HepG2 (cell line): ENCODE measurements around the gene BRSK2. TPM values are rescaled to one million over a fixed set of nuclear protein-coding genes. Genes with fewer than 3 reads are reported as not detected.

ENCODE experiments used
- ATAC-seq: fragments of 200-7000 bp; cut with Tn5 transposase; 3 replicates; pipeline ENCODE4 v1.9.1; 2020; ENCODE audit warnings: mild to moderate bottlenecking, moderate library complexity
- BruUV-seq: library from RNA; stranded (reverse); fragments of 400-500 nt; replicated peaks from 2 replicates; lab custom pipeline; 2021; lab: Mats Ljungman, UMichigan
- CTCF ChIA-PET: fragments of 300-600 bp; formaldehyde crosslinking; extraction: SDS; loops from one replicate; lab custom pipeline; 2021; ENCODE audit warnings: low total read pairs, inconsistent platforms, low intra/inter-chr PET ratio; lab: Yijun Ruan, JAX
- POLR2A ChIA-PET: fragments of 350-600 bp; sonication (Branson Sonifier 250); formaldehyde crosslinking; loops from one replicate; lab custom pipeline; 2020; ENCODE audit warnings: antibody characterized with exemption, inconsistent platforms; lab: Yijun Ruan, JAX
- DNase-seq: peaks from one replicate; pipeline ENCODE4 v3.0.0-alpha.2; 2015; ENCODE audit warnings: low spot score
- FAIRE-seq: peaks from 3 replicates; lab custom pipeline; 2011; peaks lifted over from hg19 to GRCh38; lab: Jason Lieb, UNC
- H2AFZ ChIP-seq: one replicate; pipeline ENCODE4 v1.6.1; 2011; ENCODE audit warnings: low read length, inconsistent platforms
- H3K27ac ChIP-seq: fragments of 300-600 bp; 3 replicates; pipeline ENCODE4 v1.8.0; 2011; ENCODE audit warnings: mixed run types, mild to moderate bottlenecking, mixed read lengths, low read length, inconsistent platforms; ENCODE audit not compliant: insufficient read depth; ENCODE audit errors: extremely low read length
- H3K27me3 ChIP-seq, 2 experiments: fragments of 200-600 bp in 1 of 2; 2 replicates in 1 of 2; 3 replicates in 1 of 2; pipeline versions ENCODE4 v1.6.0 to v1.8.0; 2011; ENCODE audit warnings: low read length in 2 of 2, mild to moderate bottlenecking in 2 of 2, moderate library complexity in 2 of 2, inconsistent platforms in 1 of 2; ENCODE audit not compliant: insufficient read depth in 2 of 2, control insufficient read depth in 1 of 2
- H3K36me3 ChIP-seq, 2 experiments: fragments of 200-600 bp in 1 of 2; replicated peaks in 1 of 2; 2 replicates in 1 of 2; 3 replicates in 1 of 2; pipeline versions ENCODE4 v1.5.1 to v1.8.0; 2011; ENCODE audit warnings: low read length in 2 of 2, inconsistent platforms in 1 of 2; ENCODE audit not compliant: insufficient read depth in 2 of 2, control insufficient read depth in 1 of 2
- H3K4me1 ChIP-seq: 2 replicates; pipeline ENCODE4 v1.5.1; 2012; ENCODE audit warnings: low read length, inconsistent platforms; ENCODE audit not compliant: insufficient read depth
- H3K4me2 ChIP-seq: 2 replicates; pipeline ENCODE4 v1.6.0; 2011; ENCODE audit warnings: low read depth, low read length, inconsistent platforms
- H3K4me3 ChIP-seq, 3 experiments: fragments of 200-600 bp in 1 of 3; sonication (generic), shearing (Covaris generic) in 1 of 3; replicated peaks in 1 of 3; 2 replicates each; pipeline ENCODE4 v1.5.1; 2011 to 2016; ENCODE audit warnings: low read length in 3 of 3, inconsistent platforms in 2 of 3, low read depth in 2 of 3, mild to moderate bottlenecking in 2 of 3, control low read depth in 1 of 3, mixed read lengths in 1 of 3; ENCODE audit not compliant: insufficient read depth in 1 of 3
- H3K79me2 ChIP-seq: one replicate; pipeline ENCODE4 v1.6.1; 2011; ENCODE audit warnings: low read length, inconsistent platforms; ENCODE audit not compliant: insufficient read depth
- H3K9ac ChIP-seq: 2 replicates; pipeline ENCODE4 v1.6.0; 2011; ENCODE audit warnings: mild to moderate bottlenecking, low read depth, low read length, inconsistent platforms; ENCODE audit not compliant: insufficient read depth
- H3K9me3 ChIP-seq: 2 replicates; pipeline ENCODE4 v1.5.1; 2012; ENCODE audit warnings: mild to moderate bottlenecking, low read length
- H4K20me1 ChIP-seq: 2 replicates; pipeline ENCODE4 v1.6.0; 2011; ENCODE audit warnings: inconsistent platforms, mild to moderate bottlenecking, low read length, moderate library complexity; ENCODE audit not compliant: insufficient read depth
- CENPT ChIP-seq: sonication (generic); formaldehyde crosslinking; IDR thresholded peaks from 2 replicates; pipeline ENCODE4 v1.8.0; 2022; ENCODE audit warnings: low read depth, mild to moderate bottlenecking, moderate library complexity, missing genetic modification reagents
- EED ChIP-seq: sonication (generic); formaldehyde crosslinking; IDR thresholded peaks from 2 replicates; pipeline ENCODE4 v1.5.0; 2020; ENCODE audit warnings: mild to moderate bottlenecking, missing genetic modification reagents
- LCORL ChIP-seq, 2 experiments: fragments of 450-650 bp in 1 of 2; sonication (generic) in 1 of 2; formaldehyde crosslinking in 1 of 2; IDR thresholded peaks; 2 replicates each; pipeline versions ENCODE4 v1.5.0 to v1.6.1; 2017 to 2020; ENCODE audit warnings: antibody characterized with exemption in 1 of 2, missing genetic modification reagents in 1 of 2
- MAFG ChIP-seq: sonication (generic); formaldehyde crosslinking; IDR thresholded peaks from 2 replicates; pipeline ENCODE4 v1.5.1; 2020; ENCODE audit warnings: mild to moderate bottlenecking, missing genetic modification reagents
- MATR3 ChIP-seq: sonication (generic); formaldehyde crosslinking; IDR thresholded peaks from 2 replicates; pipeline ENCODE4 v1.4.0; 2020; ENCODE audit warnings: missing genetic modification reagents
- MED8 ChIP-seq: sonication (generic); formaldehyde crosslinking; IDR thresholded peaks from 2 replicates; pipeline ENCODE4 v1.8.1; 2023; ENCODE audit warnings: mild to moderate bottlenecking, missing genetic modification reagents; ENCODE audit not compliant: insufficient replicate concordance
- MEF2D ChIP-seq: sonication (generic); formaldehyde crosslinking; IDR thresholded peaks from 2 replicates; pipeline ENCODE4 v1.5.1; 2020; ENCODE audit warnings: mild to moderate bottlenecking, missing genetic modification reagents
- NBN ChIP-seq: fragments of 450-650 bp; conservative IDR thresholded peaks from 2 replicates; pipeline ENCODE4 v1.6.1; 2017
- NR1H2 ChIP-seq: sonication (generic); formaldehyde crosslinking; IDR thresholded peaks from 2 replicates; pipeline ENCODE4 v1.8.1; 2022; ENCODE audit warnings: low read depth, missing genetic modification reagents, borderline replicate concordance
- REPIN1 ChIP-seq: sonication (generic); formaldehyde crosslinking; IDR thresholded peaks from 2 replicates; pipeline ENCODE4 v1.8.0; 2022; ENCODE audit warnings: missing genetic modification reagents, low read depth, mild to moderate bottlenecking, borderline replicate concordance
- TRIM22 ChIP-seq: fragments of 450-650 bp; IDR thresholded peaks from 2 replicates; pipeline ENCODE4 v1.6.1; 2017
- ZBED4 ChIP-seq: sonication (generic); formaldehyde crosslinking; IDR thresholded peaks from 2 replicates; pipeline ENCODE4 v1.4.0; 2020; ENCODE audit warnings: missing genetic modification reagents, borderline replicate concordance
- ZFP36L1 ChIP-seq: sonication (generic); formaldehyde crosslinking; IDR thresholded peaks from 2 replicates; pipeline ENCODE4 v1.8.0; 2022; ENCODE audit warnings: mild to moderate bottlenecking, missing genetic modification reagents, moderate library complexity
- ZNF121 ChIP-seq: sonication (generic); formaldehyde crosslinking; IDR thresholded peaks from 2 replicates; pipeline ENCODE4 v1.5.0; 2020; ENCODE audit warnings: mild to moderate bottlenecking, missing genetic modification reagents
- ZNF280B ChIP-seq: sonication (generic); formaldehyde crosslinking; IDR thresholded peaks from 2 replicates; pipeline ENCODE4 v1.5.0; 2020; ENCODE audit warnings: missing genetic modification reagents, mild to moderate bottlenecking, borderline replicate concordance
- ZNF549 ChIP-seq: sonication (generic); formaldehyde crosslinking; IDR thresholded peaks from 2 replicates; pipeline ENCODE4 v1.5.0; 2020; ENCODE audit warnings: missing genetic modification reagents
- ZNF713 ChIP-seq: sonication (generic); formaldehyde crosslinking; IDR thresholded peaks from 2 replicates; pipeline ENCODE4 v1.4.0; 2020; ENCODE audit warnings: mild to moderate bottlenecking, missing genetic modification reagents
- WGBS: methylation state at CpG from one replicate; pipeline ENCODE4 v1.1.6; 2017; ENCODE audit warnings: low lambda C conversion rate; 5-methylcytosine and 5-hydroxymethylcytosine counted together
- in situ Hi-C: cut with HindIII; loops from 2 replicates; pipeline ENCODE4 v1.10.0; 2017; ENCODE audit warnings: low pct_unique_long_range_greater_than_20kb; ENCODE audit not compliant: extremely low pct_ligation_motif_present
- intact Hi-C: fragments of 100-400 bp; cut with micrococcal nuclease; formaldehyde crosslinking; loops from one replicate; pipeline ENCODE4 v1.10.0; 2022; ENCODE audit not compliant: unreplicated experiment
- polyA plus RNA-seq, 8 experiments: library from polyadenylated mRNA; depleted of rRNA in 3 of 8; stranded (reverse) in 7 of 8; unstranded in 1 of 8; fragments of >200 nt; fragmentation: Illumina TruSeq in 4 of 8; extraction: Trizol in 4 of 8; gene quantifications; 2 replicates each; pipeline versions ENCODE4 v1.2.1 to v1.2.3, GENCODE V29; 2011 to 2016; ENCODE audit warnings: low read depth in 4 of 8, missing spikeins in 1 of 8, mixed read lengths in 1 of 8; ENCODE audit not compliant: insufficient read depth in 1 of 8
- total RNA-seq, 5 experiments: library from RNA; depleted of rRNA; stranded (reverse); fragments of >200 nt; fragmentation: Illumina TruSeq; extraction: Trizol; gene quantifications; 2 replicates each; pipeline ENCODE4 v1.2.3, GENCODE V29; 2016; ENCODE audit warnings: low read depth in 1 of 5

The BRSK2 gene
- total and polyA plus RNA-seq, 2 of the 13 experiments (the other 11 are each of a cell fraction or from before 2014, with no cell fraction given), result 0.74 to 1.1 TPM

GRCh38 chr11:1484695-1485503 lies 95.2 kb downstream of the BRSK2 start (continued):
- TF ChIP-seq LCORL (IDR thresholded peaks at IDR 0.05) (no peak), LCORL (CRISPR knock-in tag; IDR thresholded peaks at IDR 0.05) (no peak), MEF2D (no peak), ZNF121 (CRISPR knock-in tag) (no peak), EED (no peak)

GRCh38 chr11:1485504-1485885 lies 95.8 kb downstream of the BRSK2 start:
- intact Hi-C loops, result no loop called here
- WGBS, result 92% methylated on average over 15 of the region's 17 CpGs
- Histone ChIP-seq H3K4me2 (no peak overlapping the region), H3K9ac (no peak overlapping the region), H4K20me1 (peaks cover 11% of the 10 kb centered on the region; the same call in 1 of the 2 replicates), H3K27ac (no peak overlapping the region), H3K27me3 (no peaks in the 10 kb centered on the region), H2AFZ (no peak overlapping the region), H3K4me1 (no peaks in the 10 kb centered on the region), H3K79me2 (no peaks in the 10 kb centered on the region), H3K9me3 (no peaks in the 10 kb centered on the region), H3K36me3 (peaks cover 0 to 1% of the 10 kb centered on the region in 2 experiments; a peak in 2 of 5 replicates), H3K4me3 (no peak overlapping the region)
- ChIA-PET CTCF (no interaction called here), POLR2A (no interaction called here)
- in situ Hi-C loops, result no loop called here
- ATAC-seq (no peak), DNase-seq (no peak), FAIRE-seq (no peak)
- no TSS peak for BruUV-seq
- TF ChIP-seq ZFP36L1 (CRISPR knock-in tag) (no peak), MAFG (CRISPR knock-in tag) (no peak), NR1H2 (CRISPR knock-in tag) (no peak), CENPT (CRISPR knock-in tag) (no peak), NBN (no peak), ZNF713 (CRISPR knock-in tag) (no peak), ZBED4 (CRISPR knock-in tag) (no peak), ZNF280B (CRISPR knock-in tag) (no peak), MATR3 (CRISPR knock-in tag) (no peak), REPIN1 (CRISPR knock-in tag) (no peak), ZNF549 (CRISPR knock-in tag) (no peak), TRIM22 (no peak), MED8 (CRISPR knock-in tag) (no peak)
